Measurements from ENCODE around the gene GSTM4. TPM values are rescaled to one million over a fixed set of nuclear protein-coding genes. Genes with fewer than 3 reads are reported as not detected.

The GSTM4 gene
- total and polyA plus RNA-seq, 5 donors from 2014 or later = 2.2 to 31.4 (median 14.4) TPM

DNA sequence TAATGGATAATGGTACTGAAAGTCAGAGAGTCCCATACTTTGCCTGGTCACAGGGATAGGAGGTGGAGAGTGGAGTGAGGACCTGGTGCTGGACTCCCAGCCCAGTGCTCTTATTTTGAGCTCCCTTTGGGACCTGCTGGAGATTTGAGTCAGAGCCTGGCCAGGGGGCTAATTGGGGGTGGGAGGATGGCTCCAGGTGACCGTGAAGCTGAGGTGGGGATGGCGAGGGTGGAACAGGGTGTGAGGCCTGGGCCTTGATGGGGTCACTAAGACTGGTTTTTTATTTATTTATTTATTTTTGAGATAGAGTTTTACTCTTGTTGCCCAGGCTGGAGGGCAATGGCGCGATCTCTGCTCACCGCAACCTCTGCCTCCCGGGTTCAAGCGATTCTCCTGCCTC is 18.5 kb upstream of the GSTM4 start:
- peaks cover 0 to 16% (median 11%) of the 10 kb centered on the region in 4 donors for H3K4me1 Mint-ChIP-seq
- H3K27ac ChIP-seq (ENCODE audit: insufficient read depth, low read length, poor library complexity, severe bottlenecking) = no peak overlapping the region
- H3K4me1 ChIP-seq (ENCODE audit: control insufficient read depth, insufficient read depth, low read length, poor library complexity, severe bottlenecking) = peaks cover 14% of the 10 kb centered on the region
- H3K36me3 Mint-ChIP-seq = no peaks in the 10 kb centered on the region
- no peak for DNase-seq
- no peaks in the 10 kb centered on the region for H3K27me3 ChIP-seq (ENCODE audit: control insufficient read depth, insufficient read depth, low read length)
- ATAC-seq (ENCODE audit: low read depth in 2 of 2) = no peak
- H3K27ac Mint-ChIP-seq = no peak overlapping the region
- peaks cover 8% of the 10 kb centered on the region for H3K27me3 Mint-ChIP-seq
- H3K4me3 Mint-ChIP-seq = no peak overlapping the region
- H3K9me3 Mint-ChIP-seq = peaks cover 0 to 1% (median 0%) of the 10 kb centered on the region in 7 donors
- H3K4me3 ChIP-seq (ENCODE audit: low read depth, low read length) = no peak overlapping the region
- no peaks in the 10 kb centered on the region for H3K9me3 ChIP-seq (ENCODE audit: control insufficient read depth in 2 of 2, low read length in 2 of 2)
- no peaks in the 10 kb centered on the region for H3K36me3 ChIP-seq (ENCODE audit: control insufficient read depth, insufficient read depth, low read length)

DNA sequence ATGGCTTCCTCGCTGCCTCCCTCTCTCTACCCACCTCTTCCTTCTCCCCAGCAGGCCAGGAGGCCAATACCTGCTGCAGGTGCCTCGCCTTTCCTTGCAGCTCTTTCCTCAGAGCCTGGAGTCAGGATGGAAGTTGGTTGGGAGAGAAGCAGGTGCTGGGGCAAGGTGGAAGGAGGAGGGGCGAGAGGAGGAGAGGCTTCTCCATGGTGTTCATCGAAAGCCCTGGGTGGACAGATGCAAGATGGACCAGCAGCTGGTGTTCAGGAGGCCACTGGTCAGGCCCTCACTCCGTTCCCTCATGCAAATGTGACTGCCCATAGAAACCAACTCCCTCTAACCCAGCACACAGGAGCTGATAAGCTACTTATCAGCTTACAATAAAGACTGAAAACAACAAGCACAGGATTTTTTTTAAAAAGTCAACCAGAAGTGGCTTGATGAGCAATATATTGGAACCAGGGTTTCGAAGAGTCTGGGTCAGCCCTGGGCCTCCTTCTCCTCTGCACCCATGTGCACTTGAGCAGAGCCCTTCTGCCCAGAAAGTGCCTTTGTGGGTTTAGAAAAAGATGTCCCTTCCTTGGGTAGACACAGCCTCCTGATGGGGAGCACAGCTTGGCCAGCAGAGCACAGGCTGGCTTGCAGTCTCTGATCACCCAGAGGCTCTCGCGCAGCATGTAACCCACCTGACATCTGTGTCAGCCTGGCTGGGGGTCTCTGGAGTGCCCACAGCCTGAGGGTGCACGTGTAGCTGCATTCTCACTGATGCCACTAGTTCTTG is 16.6 kb upstream of the GSTM4 start:
- Histone ChIP-seq H3K27ac (ENCODE audit: insufficient read depth, low read length, poor library complexity, severe bottlenecking) (no peak overlapping the region), H3K9me3 (ENCODE audit: control insufficient read depth in 2 of 2, low read length in 2 of 2) (no peaks in the 10 kb centered on the region), H3K27me3 (ENCODE audit: control insufficient read depth, insufficient read depth, low read length) (no peaks in the 10 kb centered on the region), H3K4me3 (ENCODE audit: low read depth, low read length) (no peak overlapping the region), H3K36me3 (ENCODE audit: control insufficient read depth, insufficient read depth, low read length) (no peaks in the 10 kb centered on the region), H3K4me1 (ENCODE audit: control insufficient read depth, insufficient read depth, low read length, poor library complexity, severe bottlenecking) (peaks cover 21% of the 10 kb centered on the region)
- no peak for DNase-seq
- Mint-ChIP-seq H3K4me3 (no peak overlapping the region), H3K27ac (no peak overlapping the region), H3K4me1 (peaks cover 0 to 20% (median 11%) of the 10 kb centered on the region in 4 donors), H3K36me3 (no peaks in the 10 kb centered on the region), H3K9me3 (peaks cover 0 to 1% (median 0%) of the 10 kb centered on the region in 7 donors), H3K27me3 (peaks cover 8% of the 10 kb centered on the region)
- no peak for ATAC-seq (ENCODE audit: low read depth in 2 of 2)

DNA sequence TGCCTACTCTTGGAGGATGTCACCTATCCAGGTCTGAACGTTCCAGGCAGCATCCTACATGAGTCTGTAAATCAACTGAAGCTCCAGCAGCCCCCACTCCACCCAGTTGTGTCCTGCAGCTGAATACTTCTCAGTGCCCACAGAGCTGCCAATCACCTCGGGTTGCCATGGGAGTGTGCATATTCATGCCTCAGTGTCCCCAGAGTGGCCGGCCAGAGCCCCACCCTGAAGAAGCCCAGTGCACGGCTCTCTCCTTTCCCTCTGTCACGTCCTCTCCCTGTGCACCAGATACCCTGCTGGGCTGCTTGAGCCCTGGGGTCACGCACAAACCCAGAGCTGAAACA is 16.1 kb upstream of the GSTM4 start:
- Histone ChIP-seq H3K27ac (ENCODE audit: insufficient read depth, low read length, poor library complexity, severe bottlenecking) (no peak overlapping the region), H3K27me3 (ENCODE audit: control insufficient read depth, insufficient read depth, low read length) (no peaks in the 10 kb centered on the region), H3K4me3 (ENCODE audit: low read depth, low read length) (no peak overlapping the region), H3K36me3 (ENCODE audit: control insufficient read depth, insufficient read depth, low read length) (no peaks in the 10 kb centered on the region), H3K9me3 (ENCODE audit: control insufficient read depth in 2 of 2, low read length in 2 of 2) (no peaks in the 10 kb centered on the region), H3K4me1 (ENCODE audit: control insufficient read depth, insufficient read depth, low read length, poor library complexity, severe bottlenecking) (peaks cover 16% of the 10 kb centered on the region)
- Mint-ChIP-seq H3K4me1 (peaks cover 0 to 14% (median 5%) of the 10 kb centered on the region in 4 donors), H3K36me3 (no peaks in the 10 kb centered on the region), H3K4me3 (no peak overlapping the region), H3K9me3 (peaks cover 0 to 1% (median 0%) of the 10 kb centered on the region in 7 donors), H3K27ac (no peak overlapping the region), H3K27me3 (peaks cover 8% of the 10 kb centered on the region)
- ATAC-seq (ENCODE audit: low read depth in 2 of 2) = no peak
- DNase-seq = no peak

DNA sequence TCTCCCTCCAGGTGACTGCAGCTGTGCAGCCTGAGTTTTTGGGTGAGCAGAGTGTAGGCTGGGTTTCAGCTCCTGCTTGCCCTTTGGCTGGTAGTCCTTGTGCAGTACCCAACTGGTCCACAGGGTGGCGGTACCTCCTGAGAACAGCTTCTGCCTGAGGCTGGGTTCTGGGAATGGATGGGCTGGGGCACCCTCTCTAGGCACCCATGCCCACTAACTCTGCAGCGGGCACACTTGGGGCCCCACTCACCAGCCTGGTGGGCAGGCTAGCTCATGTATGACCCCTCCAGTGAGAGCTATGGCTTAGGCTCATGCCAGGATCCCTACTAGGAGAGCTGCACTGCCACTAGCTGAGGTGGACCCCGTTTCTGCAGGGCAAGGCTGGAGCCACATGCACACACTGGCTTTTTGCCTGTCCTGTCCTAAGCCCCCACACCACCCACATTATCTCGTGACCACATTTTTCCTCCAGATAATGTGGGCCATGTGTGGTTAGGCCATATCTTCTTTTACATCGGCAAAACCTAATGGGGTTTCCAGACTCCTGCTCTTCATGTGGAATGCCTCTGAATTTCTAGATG is 15.5 kb upstream of the GSTM4 start:
- Histone ChIP-seq H3K27ac (ENCODE audit: insufficient read depth, low read length, poor library complexity, severe bottlenecking) (no peak overlapping the region), H3K4me1 (ENCODE audit: control insufficient read depth, insufficient read depth, low read length, poor library complexity, severe bottlenecking) (peaks cover 13% of the 10 kb centered on the region), H3K9me3 (ENCODE audit: control insufficient read depth in 2 of 2, low read length in 2 of 2) (no peaks in the 10 kb centered on the region), H3K27me3 (ENCODE audit: control insufficient read depth, insufficient read depth, low read length) (no peaks in the 10 kb centered on the region), H3K36me3 (ENCODE audit: control insufficient read depth, insufficient read depth, low read length) (no peaks in the 10 kb centered on the region), H3K4me3 (ENCODE audit: low read depth, low read length) (no peak overlapping the region)
- Mint-ChIP-seq H3K4me1 (peaks cover 0 to 11% (median 4%) of the 10 kb centered on the region in 4 donors), H3K9me3 (peaks cover 0 to 1% (median 0%) of the 10 kb centered on the region in 7 donors), H3K27ac (peak overlapping the region in 1 of 3 donors; percentile 20), H3K36me3 (no peaks in the 10 kb centered on the region), H3K4me3 (no peak overlapping the region), H3K27me3 (peaks cover 8% of the 10 kb centered on the region)
- DNase-seq (peak; percentile 75 to 80 (median 77)), ATAC-seq (ENCODE audit: low read depth in 2 of 2) (peak; percentile 72 to 81)

DNA sequence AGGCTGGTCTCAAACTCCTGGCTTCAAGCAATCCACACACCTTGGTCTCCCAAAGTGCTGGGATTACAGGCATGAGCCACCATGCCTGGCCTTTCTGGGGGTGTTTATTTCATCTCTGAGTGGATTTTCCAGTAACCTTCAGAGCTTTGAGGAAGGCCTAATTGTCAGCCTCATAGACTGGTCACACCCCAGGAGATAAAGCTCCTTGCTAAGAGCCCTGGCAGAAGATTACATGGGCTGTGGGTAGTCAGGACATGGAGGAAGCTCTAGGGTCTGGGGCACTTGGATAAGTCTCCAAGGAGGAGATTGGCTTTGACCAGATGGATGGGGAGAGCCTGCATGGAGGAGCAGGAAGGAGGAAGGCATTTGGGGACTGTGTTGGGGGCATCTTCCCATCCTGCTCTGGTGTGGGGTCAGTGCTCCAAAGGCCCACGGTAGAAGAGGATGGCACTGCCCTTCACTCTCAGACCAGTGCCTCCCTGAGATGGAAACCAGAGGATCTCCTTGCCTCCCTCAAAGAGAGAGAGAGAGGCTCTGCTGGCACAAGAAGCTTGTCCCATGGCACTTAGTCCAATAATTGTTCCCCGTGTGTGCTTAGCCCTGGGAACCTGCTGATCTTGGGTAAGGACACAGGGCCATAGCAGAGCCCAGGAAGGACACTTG is 14.7 kb upstream of the GSTM4 start:
- H3K4me1 Mint-ChIP-seq = peaks cover 0 to 11% (median 4%) of the 10 kb centered on the region in 4 donors
- no peaks in the 10 kb centered on the region for H3K36me3 ChIP-seq (ENCODE audit: control insufficient read depth, insufficient read depth, low read length)
- no peaks in the 10 kb centered on the region for H3K36me3 Mint-ChIP-seq
- H3K4me3 ChIP-seq (ENCODE audit: low read depth, low read length) = no peak overlapping the region
- DNase-seq (no peak), ATAC-seq (ENCODE audit: low read depth in 2 of 2) (no peak)
- H3K4me1 ChIP-seq (ENCODE audit: control insufficient read depth, insufficient read depth, low read length, poor library complexity, severe bottlenecking) = peaks cover 13% of the 10 kb centered on the region
- H3K27ac Mint-ChIP-seq = no peak overlapping the region
- no peak overlapping the region for H3K27ac ChIP-seq (ENCODE audit: insufficient read depth, low read length, poor library complexity, severe bottlenecking)
- H3K9me3 ChIP-seq (ENCODE audit: control insufficient read depth in 2 of 2, low read length in 2 of 2) = no peaks in the 10 kb centered on the region
- peaks cover 0 to 1% (median 0%) of the 10 kb centered on the region in 7 donors for H3K9me3 Mint-ChIP-seq
- H3K4me3 Mint-ChIP-seq = no peak overlapping the region
- no peaks in the 10 kb centered on the region for H3K27me3 ChIP-seq (ENCODE audit: control insufficient read depth, insufficient read depth, low read length)
- H3K27me3 Mint-ChIP-seq = peaks cover 8% of the 10 kb centered on the region

DNA sequence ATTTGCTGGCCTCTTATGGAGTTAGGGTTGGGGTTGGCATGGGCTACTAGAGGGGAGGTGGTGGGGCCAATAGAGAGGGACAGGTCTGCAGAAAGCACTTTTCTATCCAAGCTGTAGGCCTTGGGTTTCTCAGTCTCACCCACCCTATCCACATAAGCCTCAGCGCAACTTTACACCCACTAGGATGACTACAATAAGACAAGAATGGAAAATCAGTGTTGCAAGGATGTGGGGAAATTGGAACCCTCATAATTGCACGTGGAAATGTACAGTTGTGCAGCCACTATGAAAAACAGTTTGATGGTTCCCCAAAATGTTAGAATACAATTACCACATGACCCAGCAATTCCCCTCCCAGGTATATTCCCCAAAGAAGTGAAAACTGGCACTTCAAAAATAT is 14.0 kb upstream of the GSTM4 start:
- no peaks in the 10 kb centered on the region for H3K36me3 ChIP-seq (ENCODE audit: control insufficient read depth, insufficient read depth, low read length)
- ATAC-seq (ENCODE audit: low read depth in 2 of 2) = no peak
- no peak overlapping the region for H3K4me3 ChIP-seq (ENCODE audit: low read depth, low read length)
- no peak for DNase-seq
- H3K4me3 Mint-ChIP-seq = no peak overlapping the region
- H3K36me3 Mint-ChIP-seq = no peaks in the 10 kb centered on the region
- H3K27me3 Mint-ChIP-seq = peaks cover 2% of the 10 kb centered on the region
- no peak overlapping the region for H3K27ac ChIP-seq (ENCODE audit: insufficient read depth, low read length, poor library complexity, severe bottlenecking)
- peaks cover 0 to 11% (median 4%) of the 10 kb centered on the region in 4 donors for H3K4me1 Mint-ChIP-seq
- no peaks in the 10 kb centered on the region for H3K9me3 ChIP-seq (ENCODE audit: control insufficient read depth in 2 of 2, low read length in 2 of 2)
- peaks cover 0 to 1% (median 0%) of the 10 kb centered on the region in 7 donors for H3K9me3 Mint-ChIP-seq
- peaks cover 13% of the 10 kb centered on the region for H3K4me1 ChIP-seq (ENCODE audit: control insufficient read depth, insufficient read depth, low read length, poor library complexity, severe bottlenecking)
- no peak overlapping the region for H3K27ac Mint-ChIP-seq
- H3K27me3 ChIP-seq (ENCODE audit: control insufficient read depth, insufficient read depth, low read length) = no peaks in the 10 kb centered on the region

- H3K9me3 ChIP-seq (ENCODE audit: control insufficient read depth in 2 of 2, low read length in 2 of 2) = no peaks in the 10 kb centered on the region
- no peak for ATAC-seq (ENCODE audit: low read depth in 2 of 2)
- Mint-ChIP-seq H3K4me3 (no peak overlapping the region), H3K27me3 (no peaks in the 10 kb centered on the region), H3K9me3 (peaks cover 0 to 1% (median 0%) of the 10 kb centered on the region in 7 donors), H3K36me3 (no peaks in the 10 kb centered on the region), H3K4me1 (peaks cover 0 to 11% (median 4%) of the 10 kb centered on the region in 4 donors), H3K27ac (no peak overlapping the region)
- no peaks in the 10 kb centered on the region for H3K27me3 ChIP-seq (ENCODE audit: control insufficient read depth, insufficient read depth, low read length)
- H3K36me3 ChIP-seq (ENCODE audit: control insufficient read depth, insufficient read depth, low read length) = no peaks in the 10 kb centered on the region
- no peak overlapping the region for H3K4me3 ChIP-seq (ENCODE audit: low read depth, low read length)
- peaks cover 13% of the 10 kb centered on the region for H3K4me1 ChIP-seq (ENCODE audit: control insufficient read depth, insufficient read depth, low read length, poor library complexity, severe bottlenecking)
- no peak for DNase-seq
- H3K27ac ChIP-seq (ENCODE audit: insufficient read depth, low read length, poor library complexity, severe bottlenecking) = no peak overlapping the region
Observed at GRCh38 chr1:109642626-109643025, 13.3 kb upstream of the GSTM4 start.

Measured in CD4-positive, CD25-positive, alpha-beta regulatory T cell (primary cell).